ENCODE measurements around the gene CAV2.

CAV2 gene

GRCh38 chr7:116494472-116494871, 5.1 kb upstream of the CAV2 start:
- H3K27ac ChIP-seq (ENCODE audit: insufficient read depth, low read depth, low read length, poor library complexity, severe bottlenecking) = no peak overlapping the region
- no peaks in the 10 kb centered on the region for H3K36me3 ChIP-seq (ENCODE audit: control insufficient read depth, insufficient read depth, low read length)
- peaks cover 9% of the 10 kb centered on the region for H3K27me3 ChIP-seq (ENCODE audit: control insufficient read depth, insufficient read depth, low read length, poor library complexity, severe bottlenecking)
- H3K4me3 ChIP-seq (ENCODE audit: insufficient read depth, low read depth, low read length) = no peak overlapping the region
- no peaks in the 10 kb centered on the region for H3K4me1 ChIP-seq (ENCODE audit: control insufficient read depth, insufficient read depth, low read length)
- H3K9me3 ChIP-seq (ENCODE audit: control insufficient read depth, low read length) = no peaks in the 10 kb centered on the region
- WGBS, 2 experiments = 92 to 100% methylated on average over 1 of the region's 2 CpGs

- Histone ChIP-seq H3K9me3 (ENCODE audit: control insufficient read depth, low read length) (no peaks in the 10 kb centered on the region), H3K36me3 (ENCODE audit: control insufficient read depth, insufficient read depth, low read length) (no peaks in the 10 kb centered on the region)
- WGBS, 2 experiments = 100% methylated on average over 1 of the region's 1 CpG; no CpG with 5 or more reads in 1 of the 2 experiments
Observed at GRCh38 chr7:116495736-116496135, 3.8 kb upstream of the CAV2 start.

GRCh38 chr7:116496653-116497052, 2.9 kb upstream of the CAV2 start:
- Histone ChIP-seq H3K4me1 (ENCODE audit: control insufficient read depth, insufficient read depth, low read length) (no peaks in the 10 kb centered on the region), H3K36me3 (ENCODE audit: control insufficient read depth, insufficient read depth, low read length) (no peaks in the 10 kb centered on the region), H3K9me3 (ENCODE audit: control insufficient read depth, low read length) (no peaks in the 10 kb centered on the region), H3K4me3 (ENCODE audit: insufficient read depth, low read depth, low read length) (no peak overlapping the region), H3K27me3 (ENCODE audit: control insufficient read depth, insufficient read depth, low read length, poor library complexity, severe bottlenecking) (peaks cover 31% of the 10 kb centered on the region), H3K27ac (ENCODE audit: insufficient read depth, low read depth, low read length, poor library complexity, severe bottlenecking) (no peak overlapping the region)
- WGBS, 2 experiments = 87 to 93% methylated on average over 6 of the region's 6 CpGs

More at GRCh38 chr7:116495736-116496135, 3.8 kb upstream of the CAV2 start:
- Histone ChIP-seq H3K27ac (ENCODE audit: insufficient read depth, low read depth, low read length, poor library complexity, severe bottlenecking) (no peak overlapping the region), H3K4me1 (ENCODE audit: control insufficient read depth, insufficient read depth, low read length) (no peaks in the 10 kb centered on the region), H3K27me3 (ENCODE audit: control insufficient read depth, insufficient read depth, low read length, poor library complexity, severe bottlenecking) (peaks cover 22% of the 10 kb centered on the region), H3K4me3 (ENCODE audit: insufficient read depth, low read depth, low read length) (no peak overlapping the region)

GRCh38 chr7:116497708-116498107, 1.8 kb upstream of the CAV2 start:
- Histone ChIP-seq H3K4me1 (ENCODE audit: control insufficient read depth, insufficient read depth, low read length) (no peaks in the 10 kb centered on the region), H3K27ac (ENCODE audit: insufficient read depth, low read depth, low read length, poor library complexity, severe bottlenecking) (no peak overlapping the region), H3K36me3 (ENCODE audit: control insufficient read depth, insufficient read depth, low read length) (no peaks in the 10 kb centered on the region), H3K27me3 (ENCODE audit: control insufficient read depth, insufficient read depth, low read length, poor library complexity, severe bottlenecking) (peaks cover 35% of the 10 kb centered on the region), H3K4me3 (ENCODE audit: insufficient read depth, low read depth, low read length) (no peak overlapping the region), H3K9me3 (ENCODE audit: control insufficient read depth, low read length) (no peaks in the 10 kb centered on the region)
- 93 to 100% methylated on average over 1 of the region's 1 CpG for WGBS, 2 experiments

- Histone ChIP-seq H3K9me3 (ENCODE audit: control insufficient read depth, low read length) (no peaks in the 10 kb centered on the region), H3K27me3 (ENCODE audit: control insufficient read depth, insufficient read depth, low read length, poor library complexity, severe bottlenecking) (peaks cover 35% of the 10 kb centered on the region), H3K36me3 (ENCODE audit: control insufficient read depth, insufficient read depth, low read length) (no peaks in the 10 kb centered on the region), H3K4me3 (ENCODE audit: insufficient read depth, low read depth, low read length) (peak overlapping the region; percentile 56), H3K4me1 (ENCODE audit: control insufficient read depth, insufficient read depth, low read length) (no peaks in the 10 kb centered on the region), H3K27ac (ENCODE audit: insufficient read depth, low read depth, low read length, poor library complexity, severe bottlenecking) (no peak overlapping the region)
- 1 to 2% methylated on average over 36 of the region's 36 CpGs for WGBS, 2 experiments
Observed at GRCh38 chr7:116500078-116500853, 728 bp downstream of the CAV2 start.

- H3K9me3 ChIP-seq (ENCODE audit: control insufficient read depth, low read length) = no peaks in the 10 kb centered on the region
- H3K27ac ChIP-seq (ENCODE audit: insufficient read depth, low read depth, low read length, poor library complexity, severe bottlenecking) = no peak overlapping the region
- no peaks in the 10 kb centered on the region for H3K4me1 ChIP-seq (ENCODE audit: control insufficient read depth, insufficient read depth, low read length)
- 82 to 100% methylated on average over 2 to 5 of the region's 5 CpGs for WGBS, 2 experiments
- no peak overlapping the region for H3K4me3 ChIP-seq (ENCODE audit: insufficient read depth, low read depth, low read length)
- H3K27me3 ChIP-seq (ENCODE audit: control insufficient read depth, insufficient read depth, low read length, poor library complexity, severe bottlenecking) = peaks cover 35% of the 10 kb centered on the region
- no peaks in the 10 kb centered on the region for H3K36me3 ChIP-seq (ENCODE audit: control insufficient read depth, insufficient read depth, low read length)
Observed at GRCh38 chr7:116501425-116502167, 2.1 kb downstream of the CAV2 start.

GRCh38 chr7:116502201-116503096, 2.9 kb downstream of the CAV2 start:
- Histone ChIP-seq H3K4me3 (ENCODE audit: insufficient read depth, low read depth, low read length) (no peak overlapping the region), H3K27ac (ENCODE audit: insufficient read depth, low read depth, low read length, poor library complexity, severe bottlenecking) (no peak overlapping the region), H3K4me1 (ENCODE audit: control insufficient read depth, insufficient read depth, low read length) (no peaks in the 10 kb centered on the region), H3K36me3 (ENCODE audit: control insufficient read depth, insufficient read depth, low read length) (no peaks in the 10 kb centered on the region), H3K9me3 (ENCODE audit: control insufficient read depth, low read length) (no peaks in the 10 kb centered on the region), H3K27me3 (ENCODE audit: control insufficient read depth, insufficient read depth, low read length, poor library complexity, severe bottlenecking) (peaks cover 35% of the 10 kb centered on the region)
- WGBS, 2 experiments = 96% methylated on average over 2 of the region's 2 CpGs

- Histone ChIP-seq H3K4me1 (ENCODE audit: control insufficient read depth, insufficient read depth, low read length) (no peaks in the 10 kb centered on the region), H3K27ac (ENCODE audit: insufficient read depth, low read depth, low read length, poor library complexity, severe bottlenecking) (no peak overlapping the region), H3K9me3 (ENCODE audit: control insufficient read depth, low read length) (no peaks in the 10 kb centered on the region), H3K27me3 (ENCODE audit: control insufficient read depth, insufficient read depth, low read length, poor library complexity, severe bottlenecking) (peaks cover 32% of the 10 kb centered on the region), H3K4me3 (ENCODE audit: insufficient read depth, low read depth, low read length) (no peak overlapping the region), H3K36me3 (ENCODE audit: control insufficient read depth, insufficient read depth, low read length) (no peaks in the 10 kb centered on the region)
Observed at GRCh38 chr7:116503835-116504234, 4.3 kb downstream of the CAV2 start.

- Histone ChIP-seq H3K27ac (ENCODE audit: insufficient read depth, low read depth, low read length, poor library complexity, severe bottlenecking) (no peak overlapping the region), H3K4me1 (ENCODE audit: control insufficient read depth, insufficient read depth, low read length) (no peaks in the 10 kb centered on the region), H3K27me3 (ENCODE audit: control insufficient read depth, insufficient read depth, low read length, poor library complexity, severe bottlenecking) (peaks cover 18% of the 10 kb centered on the region), H3K9me3 (ENCODE audit: control insufficient read depth, low read length) (no peaks in the 10 kb centered on the region), H3K36me3 (ENCODE audit: control insufficient read depth, insufficient read depth, low read length) (no peaks in the 10 kb centered on the region), H3K4me3 (ENCODE audit: insufficient read depth, low read depth, low read length) (no peak overlapping the region)
- 67 to 84% methylated on average over 2 of the region's 2 CpGs for WGBS, 2 experiments
Observed at GRCh38 chr7:116505278-116505677, 5.7 kb downstream of the CAV2 start.

- no peak overlapping the region for H3K4me3 ChIP-seq (ENCODE audit: insufficient read depth, low read depth, low read length)
- no peaks in the 10 kb centered on the region for H3K36me3 ChIP-seq (ENCODE audit: control insufficient read depth, insufficient read depth, low read length)
- WGBS, 2 experiments = 90 to 97% methylated on average over 3 of the region's 3 CpGs
- no peaks in the 10 kb centered on the region for H3K4me1 ChIP-seq (ENCODE audit: control insufficient read depth, insufficient read depth, low read length)
- no peaks in the 10 kb centered on the region for H3K9me3 ChIP-seq (ENCODE audit: control insufficient read depth, low read length)
- H3K27ac ChIP-seq (ENCODE audit: insufficient read depth, low read depth, low read length, poor library complexity, severe bottlenecking) = no peak overlapping the region
- peaks cover 12% of the 10 kb centered on the region for H3K27me3 ChIP-seq (ENCODE audit: control insufficient read depth, insufficient read depth, low read length, poor library complexity, severe bottlenecking)
Observed at GRCh38 chr7:116505823-116506222, 6.3 kb downstream of the CAV2 start.

Measured in ectodermal cell (in vitro differentiated cells).